ENCODE results near the gene SAA2. TPM values are rescaled to one million over a fixed set of nuclear protein-coding genes. Genes with fewer than 3 reads are reported as not detected.

SAA2 gene
- total RNA-seq, 1 experiment from 2014 or later = not detected

GRCh38 chr11:18245396-18245795, 3.1 kb downstream of the SAA2 start:
- no peaks in the 10 kb centered on the region for H3K79me2 ChIP-seq (ENCODE audit: low read length)
- H3K9me3 ChIP-seq (ENCODE audit: low read length) = no peaks in the 10 kb centered on the region
- no peak overlapping the region for H3K4me2 ChIP-seq (ENCODE audit: low read length)
- no peak overlapping the region for H3K27ac ChIP-seq (ENCODE audit: low read length)
- H3K4me1 ChIP-seq (ENCODE audit: insufficient read depth, low read length) = no peaks in the 10 kb centered on the region
- H3F3A ChIP-seq (ENCODE audit: low read length, unreplicated experiment) = no peaks in the 10 kb centered on the region
- no peaks in the 10 kb centered on the region for H3K36me3 ChIP-seq (ENCODE audit: low read depth, low read length)
- H4K20me1 ChIP-seq (ENCODE audit: low read length) = no peaks in the 10 kb centered on the region
- ChIA-PET CTCF (no interaction called here), POLR2A (ENCODE audit: unreplicated experiment) (no interaction called here)
- ATAC-seq (0 out of 2 replicates have a peak, but pooled peaks have one; percentile 23), DNase-seq (no peak)
- no TSS peak for BruUV-seq (replicated peaks)
- 0 out of 2 replicates have a peak, but pooled peaks cover 4% of the 10 kb centered on the region for H3K27me3 ChIP-seq (ENCODE audit: low read length)
- H3K9ac ChIP-seq (ENCODE audit: low read length) = no peak overlapping the region
- no peak for TF ChIP-seq EZH2phosphoT487 (IDR thresholded peaks at IDR 0.05; ENCODE audit: borderline replicate concordance, low read length)
- TF ChIP-seq EZH2 (IDR thresholded peaks at IDR 0.05; ENCODE audit: low read length, unreplicated experiment) = no peak
- TF ChIP-seq CTCF (conservative IDR thresholded peaks at IDR 0.05; ENCODE audit: low read depth, low read length) = no peak
- H3K4me3 ChIP-seq (ENCODE audit: low read length) = no peak overlapping the region
- intact Hi-C loops (cut with micrococcal nuclease) = loop anchor here (10.0 kb wide), 3 partner anchors 79 to 279 kb away; partner anchors contain the start of genes GTF2H1, HPS5 and TSG101
- H3K9me2 ChIP-seq (replicated peaks; ENCODE audit: low read length) = no peaks in the 10 kb centered on the region
- no peak overlapping the region for H2AFZ ChIP-seq (ENCODE audit: low read length)

- H2AFZ ChIP-seq (ENCODE audit: low read length) = no peak overlapping the region; the same call in 1 of the 2 replicates
- no peaks in the 10 kb centered on the region for H3F3A ChIP-seq (ENCODE audit: low read length, unreplicated experiment)
- no peak overlapping the region for H3K4me2 ChIP-seq (ENCODE audit: low read length)
- H3K9me2 ChIP-seq (replicated peaks; ENCODE audit: low read length) = no peaks in the 10 kb centered on the region
- intact Hi-C loops (cut with micrococcal nuclease) = loop anchor here (10.0 kb wide), 3 partner anchors 81 to 281 kb away; partner anchors contain the start of genes GTF2H1, HPS5 and TSG101
- no peak overlapping the region for H3K9ac ChIP-seq (ENCODE audit: low read length)
- BruUV-seq (replicated peaks) = no TSS peak
- peak; percentile 74 for ATAC-seq
- H3K4me1 ChIP-seq (ENCODE audit: insufficient read depth, low read length) = no peaks in the 10 kb centered on the region
- no peak for TF ChIP-seq EZH2 (IDR thresholded peaks at IDR 0.05; ENCODE audit: low read length, unreplicated experiment)
- peak; percentile 86 for TF ChIP-seq CTCF (conservative IDR thresholded peaks at IDR 0.05; ENCODE audit: low read depth, low read length)
- H3K9me3 ChIP-seq (ENCODE audit: low read length) = no peaks in the 10 kb centered on the region
- ChIA-PET POLR2A (ENCODE audit: unreplicated experiment) (no interaction called here), CTCF (interaction anchor here (0.6 to 1.4 kb wide), 6 partner anchors 26 to 249 kb away, joined by 3 to 6 read pairs (median 3); partner anchors contain the start of gene HPS5)
- no peaks in the 10 kb centered on the region for H4K20me1 ChIP-seq (ENCODE audit: low read length)
- no peak overlapping the region for H3K4me3 ChIP-seq (ENCODE audit: low read length)
- H3K27ac ChIP-seq (ENCODE audit: low read length) = no peak overlapping the region
- DNase-seq = peak; percentile 73
- no peaks in the 10 kb centered on the region for H3K36me3 ChIP-seq (ENCODE audit: low read depth, low read length)
- H3K27me3 ChIP-seq (ENCODE audit: low read length) = peaks cover 18% of the 10 kb centered on the region; the same call in 1 of the 2 replicates
- H3K79me2 ChIP-seq (ENCODE audit: low read length) = no peaks in the 10 kb centered on the region
Observed at GRCh38 chr11:18243783-18244362, 4.6 kb downstream of the SAA2 start.

- CTCF ChIA-PET = no interaction called here
Observed at GRCh38 chr11:18239655-18240054, 8.8 kb downstream of the SAA2 start.

More at GRCh38 chr11:18239655-18240054, 8.8 kb downstream of the SAA2 start:
- Histone ChIP-seq H3K36me3 (ENCODE audit: low read depth, low read length) (no peaks in the 10 kb centered on the region), H2AFZ (ENCODE audit: low read length) (no peak overlapping the region), H3K27me3 (ENCODE audit: low read length) (peaks cover 49% of the 10 kb centered on the region), H3K4me3 (ENCODE audit: low read length) (no peak overlapping the region), H3K9ac (ENCODE audit: low read length) (no peak overlapping the region), H3K9me3 (ENCODE audit: low read length) (no peaks in the 10 kb centered on the region), H3K4me1 (ENCODE audit: insufficient read depth, low read length) (no peaks in the 10 kb centered on the region), H3K27ac (ENCODE audit: low read length) (no peak overlapping the region), H3K79me2 (ENCODE audit: low read length) (no peaks in the 10 kb centered on the region), H3F3A (ENCODE audit: low read length, unreplicated experiment) (no peaks in the 10 kb centered on the region), H3K4me2 (ENCODE audit: low read length) (no peak overlapping the region), H4K20me1 (ENCODE audit: low read length) (no peaks in the 10 kb centered on the region), H3K9me2 (replicated peaks; ENCODE audit: low read length) (no peaks in the 10 kb centered on the region)
- no TSS peak for BruUV-seq (replicated peaks)
- DNase-seq = no peak
- TF ChIP-seq CTCF (conservative IDR thresholded peaks at IDR 0.05; ENCODE audit: low read depth, low read length) (no peak), EZH2phosphoT487 (IDR thresholded peaks at IDR 0.05; ENCODE audit: borderline replicate concordance, low read length) (no peak), EZH2 (IDR thresholded peaks at IDR 0.05; ENCODE audit: low read length, unreplicated experiment) (no peak)
- intact Hi-C loops (cut with micrococcal nuclease) = loop anchor here (10.0 kb wide), 3 partner anchors 85 to 285 kb away; partner anchors contain the start of genes GTF2H1, HPS5 and TSG101
- POLR2A ChIA-PET (ENCODE audit: unreplicated experiment) = no interaction called here
- no peak for ATAC-seq

All from PC-3 (cell line).